ENCODE data around the gene SCG5. TPM values are rescaled to one million over a fixed set of nuclear protein-coding genes. Genes with fewer than 3 reads are reported as not detected.

SCG5 gene
- total and polyA plus RNA-seq, 4 experiments from 2014 or later = 0.23 to 0.76 (median 0.35) TPM; not detected in 1

- no peaks in the 10 kb centered on the region for H3K36me3 Mint-ChIP-seq
- peak within 1 kb of the TSS in 5 of 8 donors; percentile 17 to 79 (median 70) for H3K4me3 Mint-ChIP-seq
- peaks cover 0 to 5% (median 0%) of the 10 kb centered on the region in 8 donors for H3K9me3 Mint-ChIP-seq
- H3K27me3 Mint-ChIP-seq = peaks cover 38 to 56% of the 10 kb centered on the region in 2 donors
- Histone ChIP-seq H3K4me1 (ENCODE audit: insufficient read depth, low read length) (peaks cover 9% of the 10 kb centered on the region), H3K27ac (ENCODE audit: low read depth, low read length) (no peak within 1 kb of the TSS), H3K27me3 (ENCODE audit: insufficient read depth, low read length) (peaks cover 6% of the 10 kb centered on the region), H3K4me3 (ENCODE audit: low read length in 2 of 2) (no peak within 1 kb of the TSS), H3K36me3 (ENCODE audit: insufficient read depth, low read length) (no peaks in the 10 kb centered on the region), H3K9me3 (ENCODE audit: control insufficient read depth in 1 of 2, low read length in 2 of 2) (no peaks in the 10 kb centered on the region)
- CTCF ChIA-PET (ENCODE audit: partially characterized antibody) = no interaction called here
- intact Hi-C loops (cut with micrococcal nuclease) = no loop called here
- POLR2A ChIA-PET (ENCODE audit: partially characterized antibody) = no interaction called here
- DNase-seq = no peak
- peaks cover 8 to 29% (median 12%) of the 10 kb centered on the region in 4 donors for H3K4me1 Mint-ChIP-seq
- peak within 1 kb of the TSS in 1 of 7 donors; percentile 43 for H3K27ac Mint-ChIP-seq
Observed at GRCh38 chr15:32717426-32718226, 76.1 kb downstream of the SCG5 start, which contains the start of gene GREM1. TSS of gene GREM1 (plus strand) at chr15:32718004. CDS start at chr15:32730691, 12,687 bp downstream.

GRCh38 chr15:32718227-32718820 lies 76.8 kb downstream of the SCG5 start:
- no peak for DNase-seq
- Mint-ChIP-seq H3K27me3 (peaks cover 37 to 53% of the 10 kb centered on the region in 2 donors), H3K4me3 (peak overlapping the region in 3 of 8 donors; percentile 4 to 69 (median 68)), H3K27ac (no peak overlapping the region), H3K4me1 (peaks cover 8 to 29% (median 12%) of the 10 kb centered on the region in 4 donors), H3K36me3 (no peaks in the 10 kb centered on the region), H3K9me3 (peaks cover 0 to 5% (median 0%) of the 10 kb centered on the region in 8 donors)
- no peak overlapping the region for H3K4me3 ChIP-seq (ENCODE audit: low read length in 2 of 2)
- intact Hi-C loops (cut with micrococcal nuclease) = no loop called here
- H3K27ac ChIP-seq (ENCODE audit: low read depth, low read length) = no peak overlapping the region
- no peaks in the 10 kb centered on the region for H3K36me3 ChIP-seq (ENCODE audit: insufficient read depth, low read length)
- H3K27me3 ChIP-seq (ENCODE audit: insufficient read depth, low read length) = peaks cover 6% of the 10 kb centered on the region
- POLR2A ChIA-PET (ENCODE audit: partially characterized antibody) = no interaction called here
- CTCF ChIA-PET (ENCODE audit: partially characterized antibody) = no interaction called here
- peaks cover 9% of the 10 kb centered on the region for H3K4me1 ChIP-seq (ENCODE audit: insufficient read depth, low read length)
- H3K9me3 ChIP-seq (ENCODE audit: control insufficient read depth in 1 of 2, low read length in 2 of 2) = no peaks in the 10 kb centered on the region

GRCh38 chr15:32718821-32719716 lies 77.6 kb downstream of the SCG5 start:
- ChIA-PET POLR2A (ENCODE audit: partially characterized antibody) (no interaction called here), CTCF (ENCODE audit: partially characterized antibody) (no interaction called here)
- Histone ChIP-seq H3K9me3 (ENCODE audit: control insufficient read depth in 1 of 2, low read length in 2 of 2) (no peaks in the 10 kb centered on the region), H3K36me3 (ENCODE audit: insufficient read depth, low read length) (no peaks in the 10 kb centered on the region), H3K27me3 (ENCODE audit: insufficient read depth, low read length) (peaks cover 6% of the 10 kb centered on the region), H3K27ac (ENCODE audit: low read depth, low read length) (no peak overlapping the region), H3K4me3 (ENCODE audit: low read length in 2 of 2) (no peak overlapping the region), H3K4me1 (ENCODE audit: insufficient read depth, low read length) (peaks cover 9% of the 10 kb centered on the region)
- Mint-ChIP-seq H3K27me3 (peaks cover 31 to 47% of the 10 kb centered on the region in 2 donors), H3K4me3 (peak overlapping the region in 5 of 8 donors; percentile 26 to 70 (median 68)), H3K27ac (no peak overlapping the region), H3K4me1 (peaks cover 8 to 29% (median 12%) of the 10 kb centered on the region in 4 donors), H3K36me3 (no peaks in the 10 kb centered on the region), H3K9me3 (peaks cover 0 to 5% (median 0%) of the 10 kb centered on the region in 8 donors)
- DNase-seq = no peak
- intact Hi-C loops (cut with micrococcal nuclease) = no loop called here

- peaks cover 0 to 12% (median 3%) of the 10 kb centered on the region in 8 donors for H3K9me3 Mint-ChIP-seq
- H3K4me1 ChIP-seq (ENCODE audit: insufficient read depth, low read length) = peaks cover 6% of the 10 kb centered on the region
- intact Hi-C loops (cut with micrococcal nuclease) = no loop called here
- no peak overlapping the region for H3K27ac Mint-ChIP-seq
- no peak overlapping the region for H3K4me3 Mint-ChIP-seq
- H3K27me3 ChIP-seq (ENCODE audit: insufficient read depth, low read length) = no peaks in the 10 kb centered on the region
- H3K4me1 Mint-ChIP-seq = peaks cover 6 to 27% (median 10%) of the 10 kb centered on the region in 4 donors
- H3K4me3 ChIP-seq (ENCODE audit: low read length in 2 of 2) = no peak overlapping the region
- H3K9me3 ChIP-seq (ENCODE audit: control insufficient read depth in 1 of 2, low read length in 2 of 2) = no peaks in the 10 kb centered on the region
- no peaks in the 10 kb centered on the region for H3K36me3 Mint-ChIP-seq
- H3K27me3 Mint-ChIP-seq = peaks cover 37 to 38% of the 10 kb centered on the region in 2 donors
- no peaks in the 10 kb centered on the region for H3K36me3 ChIP-seq (ENCODE audit: insufficient read depth, low read length)
- no peak for DNase-seq
- ChIA-PET CTCF (ENCODE audit: partially characterized antibody) (no interaction called here), POLR2A (ENCODE audit: partially characterized antibody) (no interaction called here)
- H3K27ac ChIP-seq (ENCODE audit: low read depth, low read length) = no peak overlapping the region
Observed at GRCh38 chr15:32721596-32721995, 80.1 kb downstream of the SCG5 start.

GRCh38 chr15:32722136-32722535 lies 80.6 kb downstream of the SCG5 start:
- Mint-ChIP-seq H3K36me3 (no peaks in the 10 kb centered on the region), H3K27ac (no peak overlapping the region), H3K9me3 (peaks cover 0 to 13% (median 3%) of the 10 kb centered on the region in 8 donors), H3K4me1 (peaks cover under 1 to 21% (median 5%) of the 10 kb centered on the region in 4 donors), H3K4me3 (no peak overlapping the region), H3K27me3 (peaks cover 32 to 33% of the 10 kb centered on the region in 2 donors)
- Histone ChIP-seq H3K9me3 (ENCODE audit: control insufficient read depth in 1 of 2, low read length in 2 of 2) (no peaks in the 10 kb centered on the region), H3K4me3 (ENCODE audit: low read length in 2 of 2) (no peak overlapping the region), H3K27me3 (ENCODE audit: insufficient read depth, low read length) (no peaks in the 10 kb centered on the region), H3K4me1 (ENCODE audit: insufficient read depth, low read length) (peaks cover under 1% of the 10 kb centered on the region), H3K27ac (ENCODE audit: low read depth, low read length) (no peak overlapping the region), H3K36me3 (ENCODE audit: insufficient read depth, low read length) (no peaks in the 10 kb centered on the region)
- intact Hi-C loops (cut with micrococcal nuclease) = no loop called here
- ChIA-PET POLR2A (ENCODE audit: partially characterized antibody) (no interaction called here), CTCF (ENCODE audit: partially characterized antibody) (no interaction called here)
- no peak for DNase-seq

- H3K27ac Mint-ChIP-seq = no peak overlapping the region
- ChIA-PET POLR2A (ENCODE audit: partially characterized antibody) (no interaction called here), CTCF (ENCODE audit: partially characterized antibody) (no interaction called here)
Observed at GRCh38 chr15:32723171-32723948, 81.8 kb downstream of the SCG5 start.

More at GRCh38 chr15:32723171-32723948, 81.8 kb downstream of the SCG5 start:
- Mint-ChIP-seq H3K4me3 (no peak overlapping the region), H3K4me1 (peaks cover 0 to 14% (median 5%) of the 10 kb centered on the region in 4 donors), H3K27me3 (peaks cover 33 to 34% of the 10 kb centered on the region in 2 donors), H3K9me3 (peaks cover 0 to 13% (median 3%) of the 10 kb centered on the region in 8 donors), H3K36me3 (no peaks in the 10 kb centered on the region)
- DNase-seq = no peak
- H3K27me3 ChIP-seq (ENCODE audit: insufficient read depth, low read length) = no peaks in the 10 kb centered on the region
- H3K9me3 ChIP-seq (ENCODE audit: control insufficient read depth in 1 of 2, low read length in 2 of 2) = no peaks in the 10 kb centered on the region
- H3K36me3 ChIP-seq (ENCODE audit: insufficient read depth, low read length) = no peaks in the 10 kb centered on the region
- no peak overlapping the region for H3K4me3 ChIP-seq (ENCODE audit: low read length in 2 of 2)
- no peak overlapping the region for H3K27ac ChIP-seq (ENCODE audit: low read depth, low read length)
- intact Hi-C loops (cut with micrococcal nuclease) = no loop called here
- H3K4me1 ChIP-seq (ENCODE audit: insufficient read depth, low read length) = no peaks in the 10 kb centered on the region
